ENCODE measurements around the gene TBCEL.

DNA sequence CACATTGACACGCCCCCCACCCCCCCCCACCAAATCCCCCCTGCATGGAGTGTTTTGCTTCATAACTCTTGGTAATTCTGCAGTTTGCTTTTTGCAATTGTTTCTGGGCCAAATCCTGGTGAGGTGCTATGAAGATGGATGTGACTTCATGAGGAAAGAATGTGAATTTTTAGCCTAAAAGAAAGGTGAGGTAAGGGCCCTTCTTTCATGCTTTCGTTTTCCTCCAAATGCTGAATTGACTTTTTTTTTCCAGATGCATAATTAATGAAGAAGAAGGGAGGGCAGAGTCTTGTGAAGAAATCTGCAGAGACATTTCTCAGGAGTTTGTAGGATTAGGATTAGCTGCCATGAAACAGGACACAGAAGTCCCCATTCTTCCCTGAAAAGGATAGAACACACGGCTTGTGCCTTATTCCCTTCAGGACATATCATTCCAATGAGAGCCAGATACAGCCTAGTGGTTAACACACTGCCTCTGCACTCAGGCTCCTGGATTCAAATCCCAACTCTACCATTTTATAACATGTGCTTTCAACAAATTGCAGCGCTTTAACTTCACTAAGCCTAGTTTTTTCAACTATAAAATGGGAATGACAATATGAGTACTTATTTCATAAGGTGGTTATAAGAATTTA, 19.6 kb upstream of the TBCEL start:
- TF ChIP-seq POLR2A (IDR thresholded peaks at IDR 0.05) (no peak), POLR2AphosphoS5 (IDR thresholded peaks at IDR 0.05) (no peak), EP300 (IDR thresholded peaks at IDR 0.05) (no peak)
- TF ChIP-seq, protein P1, sequence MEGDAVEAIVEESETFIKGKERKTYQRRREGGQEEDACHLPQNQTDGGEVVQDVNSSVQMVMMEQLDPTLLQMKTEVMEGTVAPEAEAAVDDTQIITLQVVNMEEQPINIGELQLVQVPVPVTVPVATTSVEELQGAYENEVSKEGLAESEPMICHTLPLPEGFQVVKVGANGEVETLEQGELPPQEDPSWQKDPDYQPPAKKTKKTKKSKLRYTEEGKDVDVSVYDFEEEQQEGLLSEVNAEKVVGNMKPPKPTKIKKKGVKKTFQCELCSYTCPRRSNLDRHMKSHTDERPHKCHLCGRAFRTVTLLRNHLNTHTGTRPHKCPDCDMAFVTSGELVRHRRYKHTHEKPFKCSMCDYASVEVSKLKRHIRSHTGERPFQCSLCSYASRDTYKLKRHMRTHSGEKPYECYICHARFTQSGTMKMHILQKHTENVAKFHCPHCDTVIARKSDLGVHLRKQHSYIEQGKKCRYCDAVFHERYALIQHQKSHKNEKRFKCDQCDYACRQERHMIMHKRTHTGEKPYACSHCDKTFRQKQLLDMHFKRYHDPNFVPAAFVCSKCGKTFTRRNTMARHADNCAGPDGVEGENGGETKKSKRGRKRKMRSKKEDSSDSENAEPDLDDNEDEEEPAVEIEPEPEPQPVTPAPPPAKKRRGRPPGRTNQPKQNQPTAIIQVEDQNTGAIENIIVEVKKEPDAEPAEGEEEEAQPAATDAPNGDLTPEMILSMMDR (IDR thresholded peaks at IDR 0.05), result no peak

Data from upper lobe of left lung (tissue), 4 donors.